GM12878 (cell line): ENCODE results near the gene DUSP10. TPM values are rescaled to one million over a fixed set of nuclear protein-coding genes. Genes with fewer than 3 reads are reported as not detected.
A peak's percentile ranks its signal among the peaks of the same experiment; 100 is the strongest.

Experiments
- ATAC-seq: fragments of 200-7000 bp; cut with Tn5 transposase; 3 replicates; pipeline ENCODE4 v1.9.1; 2020; ENCODE audit warnings: mild to moderate bottlenecking, moderate library complexity
- BruUV-seq: library from RNA; stranded (reverse); fragments of 400-500 nt; replicated peaks from 2 replicates; lab custom pipeline; 2021; lab: Mats Ljungman, UMichigan
- CTCF ChIA-PET: fragments of 300-600 bp; sonication (Branson Sonifier 250); formaldehyde crosslinking; extraction: SDS; loops from one replicate; lab custom pipeline; 2021; ENCODE audit warnings: inconsistent platforms; lab: Yijun Ruan, JAX
- POLR2A ChIA-PET: fragments of 350-600 bp; formaldehyde crosslinking; extraction: SDS; loops from one replicate; lab custom pipeline; 2021; ENCODE audit warnings: inconsistent platforms; lab: Charles Lee
- RAD21 ChIA-PET: fragments of 300-600 bp; sonication (Branson Sonifier 250); formaldehyde crosslinking; loops from one replicate; lab custom pipeline; 2023; ENCODE audit warnings: antibody characterized with exemption; ENCODE audit not compliant: unreplicated experiment; lab: Charles Lee
- SMC1A ChIA-PET: fragments of 300-600 bp; sonication (Branson Sonifier 250); formaldehyde crosslinking; loops from one replicate; lab custom pipeline; 2023; ENCODE audit not compliant: unreplicated experiment, uncharacterized antibody; lab: Charles Lee
- DNase-seq: peaks from one replicate; pipeline ENCODE4 v3.0.0-alpha.2; 2011; ENCODE audit warnings: low read depth, low spot score
- FAIRE-seq: peaks from 3 replicates; lab custom pipeline; 2011; peaks lifted over from hg19 to GRCh38; lab: Jason Lieb, UNC
- H2AFZ ChIP-seq: 2 replicates; pipeline ENCODE4 v1.6.0; 2011; ENCODE audit warnings: low read depth, low read length, control low read depth; ENCODE audit not compliant: control insufficient read depth
- H3K27ac ChIP-seq: 2 replicates; pipeline ENCODE4 v1.5.1; 2011; ENCODE audit warnings: control low read depth; ENCODE audit not compliant: control insufficient read depth, insufficient read depth
- H3K27me3 ChIP-seq, 2 experiments: replicated peaks in 1 of 2; 2 replicates each; pipeline versions ENCODE4 v1.6.0 to v1.6.1; 2011; ENCODE audit warnings: low read length in 1 of 2; ENCODE audit not compliant: control insufficient read depth in 2 of 2, insufficient read depth in 2 of 2
- H3K36me3 ChIP-seq, 2 experiments: 2 replicates each; pipeline ENCODE4 v1.5.1; 2011; ENCODE audit warnings: low read length in 1 of 2; ENCODE audit not compliant: control insufficient read depth in 2 of 2, insufficient read depth in 2 of 2
- H3K4me1 ChIP-seq: 2 replicates; pipeline ENCODE4 v1.6.1; 2011; ENCODE audit warnings: mild to moderate bottlenecking, low read length, moderate library complexity, mixed read lengths; ENCODE audit not compliant: control insufficient read depth, insufficient read depth
- H3K4me2 ChIP-seq: 2 replicates; pipeline ENCODE4 v1.6.0; 2011; ENCODE audit warnings: control low read depth; ENCODE audit not compliant: control insufficient read depth, insufficient read depth
- H3K4me3 ChIP-seq: fragments of 200-600 bp; sonication (generic); 2 replicates; pipeline ENCODE4 v1.5.1; 2016
- H3K79me2 ChIP-seq: 2 replicates; pipeline ENCODE4 v1.6.0; 2011; ENCODE audit warnings: low read length; ENCODE audit not compliant: control insufficient read depth, insufficient read depth
- H3K9ac ChIP-seq: 2 replicates; pipeline ENCODE4 v1.8.0; 2011; ENCODE audit warnings: low read length, control low read depth, mixed read lengths; ENCODE audit not compliant: control insufficient read depth, insufficient read depth
- H3K9me3 ChIP-seq: replicated peaks from 3 replicates; pipeline ENCODE4 v1.5.1; 2011; ENCODE audit warnings: mild to moderate bottlenecking, low read length; ENCODE audit not compliant: control insufficient read depth, insufficient read depth
- H4K20me1 ChIP-seq: 2 replicates; pipeline ENCODE4 v1.6.0; 2011; ENCODE audit not compliant: control insufficient read depth, insufficient read depth
- IKZF1 ChIP-seq: fragments of 450-650 bp; conservative IDR thresholded peaks from 2 replicates; pipeline ENCODE4 v1.6.1; 2017; ENCODE audit warnings: antibody characterized with exemption, mild to moderate bottlenecking
- IKZF2 ChIP-seq, 2 experiments: fragments of 450-650 bp; IDR thresholded peaks; 2 replicates each; pipeline ENCODE4 v1.6.1; 2017; ENCODE audit warnings: mild to moderate bottlenecking in 2 of 2, moderate library complexity in 2 of 2
- JUND ChIP-seq: IDR thresholded peaks from 2 replicates; pipeline ENCODE4 v1.6.1; 2012; ENCODE audit warnings: low read depth, mild to moderate bottlenecking, low read length, improper control_type of control experiment, moderate library complexity
- MTA2 ChIP-seq: fragments of 450-650 bp; IDR thresholded peaks from 2 replicates; pipeline ENCODE4 v1.6.1; 2016; ENCODE audit warnings: low read depth, mild to moderate bottlenecking, moderate library complexity
- RB1 ChIP-seq: fragments of 450-650 bp; formaldehyde crosslinking; IDR thresholded peaks from 2 replicates; pipeline ENCODE4 v1.6.1; 2017; ENCODE audit warnings: mild to moderate bottlenecking, borderline replicate concordance
- WGBS: methylation state at CpG from one replicate; pipeline ENCODE4 v1.1.6; 2016; ENCODE audit warnings: low lambda C conversion rate; ENCODE audit not compliant: insufficient replicate concordance, insufficient coverage; ENCODE audit errors: missing lambda C conversion rate; 5-methylcytosine and 5-hydroxymethylcytosine counted together
- in situ Hi-C: fragments of 300-500 bp; cut with MboI; formaldehyde crosslinking; loops from 9 replicates; pipeline ENCODE4 v1.14.3; 2018; ENCODE audit warnings: mixed read lengths
- intact Hi-C: fragments of 100-400 bp; cut with micrococcal nuclease; formaldehyde crosslinking; loops from one replicate; pipeline ENCODE4 v1.14.2; 2022; ENCODE audit not compliant: unreplicated experiment
- polyA plus RNA-seq, 11 experiments: library from polyadenylated mRNA; depleted of rRNA in 4 of 11; unstranded in 6 of 11; stranded (reverse) in 5 of 11; fragments of >200 nt; fragmentation: Nextera tagmentation in 4 of 11; fragmentation: Illumina TruSeq in 1 of 11; extraction: Ambion mirVana in 4 of 11; extraction: Trizol in 1 of 11; gene quantifications; 1 replicate in 1 of 11; 2 replicates in 10 of 11; pipeline versions ENCODE4 v1.2.1 to v1.2.3, GENCODE V29; 2011 to 2016; ENCODE audit warnings: inconsistent platforms in 2 of 11, missing spikeins in 2 of 11, low read depth in 1 of 11
- total RNA-seq, 4 experiments: library from RNA; depleted of rRNA in 3 of 4; stranded (reverse); fragments of >200 nt in 3 of 4; fragmentation: Illumina TruSeq in 1 of 4; extraction: Trizol in 1 of 4; gene quantifications; 2 replicates each; pipeline versions ENCODE4 v1.2.1 to v1.2.3, GENCODE V29; 2013 to 2021

The DUSP10 gene
- total and polyA plus RNA-seq, 10 of the 15 experiments (the other 5 are each of a cell fraction or from before 2014, with no cell fraction given), result 20.3 to 38.4 (median 27.8) TPM

GRCh38 chr1:221768444-221769066 lies 26.7 kb upstream of the DUSP10 start:
- Histone ChIP-seq H3K27me3 (no peaks in the 10 kb centered on the region), H4K20me1 (no peaks in the 10 kb centered on the region), H3K4me1 (peaks cover 3% of the 10 kb centered on the region; the same call in 1 of the 2 replicates), H3K4me3 (no peak overlapping the region), H3K36me3 (no peaks in the 10 kb centered on the region), H3K9ac (no peak overlapping the region), H3K4me2 (no peak overlapping the region), H3K27ac (no peak overlapping the region), H3K79me2 (no peaks in the 10 kb centered on the region), H2AFZ (peak overlapping the region; percentile 7; the same call in 1 of the 2 replicates), H3K9me3 (no peaks in the 10 kb centered on the region; the same call in 2 of the 3 replicates)
- in situ Hi-C loops (no loop called here), intact Hi-C loops (no loop called here)
- ChIA-PET RAD21 (interaction anchor here (1.6 kb wide), 1 partner anchor 8 kb away, joined by 6 read pairs; no protein-coding TSS in a partner anchor), POLR2A (interaction anchor here (0.5 to 13.0 kb wide), 2 partner anchors 10 to 877 kb away, joined by 5 to 203 read pairs; no protein-coding TSS in a partner anchor), CTCF (interaction anchor here (1.3 to 3.0 kb wide), 2 partner anchors 9 to 25 kb away, joined by 3 to 8 read pairs; no protein-coding TSS in a partner anchor), SMC1A (interaction anchor here (0.6 to 18.9 kb wide), 4 partner anchors 9 to 95 kb away, joined by 3 to 510 read pairs (median 10); no protein-coding TSS in a partner anchor)
- no peak for ATAC-seq
- FAIRE-seq, result no peak
- no peak for DNase-seq
- WGBS, result 75% methylated on average over 5 of the region's 5 CpGs
- TF ChIP-seq MTA2 (0 out of 2 replicates have a peak, but pooled peaks have one; percentile 14), RB1 (no peak)
- BruUV-seq, result no TSS peak

- Histone ChIP-seq H3K27me3 (no peaks in the 10 kb centered on the region), H3K4me2 (no peak overlapping the region), H2AFZ (no peak overlapping the region), H3K79me2 (no peaks in the 10 kb centered on the region), H3K9me3 (no peaks in the 10 kb centered on the region; the same call in 2 of the 3 replicates), H3K27ac (no peak overlapping the region), H4K20me1 (no peaks in the 10 kb centered on the region), H3K4me3 (no peak overlapping the region), H3K9ac (no peak overlapping the region), H3K4me1 (peaks cover 19% of the 10 kb centered on the region), H3K36me3 (no peaks in the 10 kb centered on the region)
- TF ChIP-seq IKZF1, result peak; percentile 35
- TF ChIP-seq JUND, result no peak
- TF ChIP-seq IKZF2 (IDR thresholded peaks at IDR 0.05), result peak in 1 of 2 experiments; percentile 42; a peak in 1 of 4 replicates
- CTCF ChIA-PET, result interaction anchor here (1.0 to 3.0 kb wide), 4 partner anchors 9 to 223 kb away, joined by 3 to 8 read pairs (median 4); no protein-coding TSS in a partner anchor
- intact Hi-C loops, result no loop called here
- POLR2A ChIA-PET, result interaction anchor here (1.9 kb wide), 1 partner anchor 12 kb away, joined by 7 read pairs; no protein-coding TSS in a partner anchor
- no peak for FAIRE-seq
- BruUV-seq, result no TSS peak
- in situ Hi-C loops, result no loop called here
- DNase-seq, result no peak
- SMC1A ChIA-PET, result interaction anchor here (0.7 to 2.2 kb wide), 6 partner anchors 9 to 63 kb away, joined by 3 to 14 read pairs (median 3); partner anchors contain the start of gene DUSP10
- ATAC-seq, result no peak
- RAD21 ChIA-PET, result interaction anchor here (1.0 to 2.0 kb wide), 4 partner anchors 8 to 226 kb away, joined by 3 to 6 read pairs (median 5); no protein-coding TSS in a partner anchor
- WGBS, result 20% methylated on average over 1 of the region's 1 CpG
Measured at GRCh38 chr1:221766210-221766609, 24.3 kb upstream of the DUSP10 start.
